Inflammatory macrophage (primary cell): ENCODE measurements around the gene ZSWIM3.
A peak's percentile ranks its signal among the peaks of the same experiment; 100 is the strongest.

Experiments used
- DNase-seq, 2 donors: peaks; one replicate each; pipeline ENCODE4 v3.0.0-alpha.2; 2020 to 2022

Gene ZSWIM3

GRCh38 chr20:45833030-45833882, 24.2 kb upstream of the ZSWIM3 start, which contains the start of gene SNX21:
Gene SNX21 (plus strand): TSS chr20:45833799. CDS start chr20:45833920, 121 bp downstream.
- DNase-seq, result peak; percentile 90 to 98

- DNase-seq, result peak; percentile 2 to 20
Observed at GRCh38 chr20:45833883-45834796, 23.3 kb upstream of the ZSWIM3 start.

GRCh38 chr20:45834797-45835161, 22.6 kb upstream of the ZSWIM3 start:
- no peak for DNase-seq

GRCh38 chr20:45835329-45835765, 22.1 kb upstream of the ZSWIM3 start:
- DNase-seq, result peak; percentile 64 to 70

- DNase-seq, result no peak
Observed at GRCh38 chr20:45835825-45836224, 21.6 kb upstream of the ZSWIM3 start.

- DNase-seq, result no peak
Observed at GRCh38 chr20:45836841-45837240, 20.6 kb upstream of the ZSWIM3 start.

GRCh38 chr20:45840700-45841198, 16.7 kb upstream of the ZSWIM3 start:
- DNase-seq, result no peak

GRCh38 chr20:45841407-45842129, 15.8 kb upstream of the ZSWIM3 start:
- DNase-seq, result no peak

GRCh38 chr20:45842169-45842812, 15.1 kb upstream of the ZSWIM3 start:
- peak; percentile 30 to 49 for DNase-seq

- DNase-seq, result no peak
Observed at GRCh38 chr20:45843506-45843905, 13.9 kb upstream of the ZSWIM3 start.

GRCh38 chr20:45845452-45845851, 12.0 kb upstream of the ZSWIM3 start:
- DNase-seq, result no peak

GRCh38 chr20:45848421-45848820, 9.0 kb upstream of the ZSWIM3 start:
- no peak for DNase-seq

- DNase-seq, result no peak
Observed at GRCh38 chr20:45848969-45849582, 8.3 kb upstream of the ZSWIM3 start.

GRCh38 chr20:45850238-45850637, 7.2 kb upstream of the ZSWIM3 start:
- no peak for DNase-seq

- no peak for DNase-seq
Observed at GRCh38 chr20:45850926-45851325, 6.5 kb upstream of the ZSWIM3 start.

- DNase-seq, result no peak
Observed at GRCh38 chr20:45851501-45851900, 5.9 kb upstream of the ZSWIM3 start.

GRCh38 chr20:45852326-45852725, 5.1 kb upstream of the ZSWIM3 start:
- no peak for DNase-seq

GRCh38 chr20:45853484-45853883, 3.9 kb upstream of the ZSWIM3 start:
- DNase-seq, result no peak

GRCh38 chr20:45857882-45858216, 435 bp downstream of the ZSWIM3 start:
- DNase-seq, result no peak

GRCh38 chr20:45859916-45860315, 2.5 kb downstream of the ZSWIM3 start:
- DNase-seq, result no peak

- DNase-seq, result no peak
Observed at GRCh38 chr20:45860560-45861220, 3.3 kb downstream of the ZSWIM3 start.
